ENCODE data around the gene LCN9. TPM values are rescaled to one million over a fixed set of nuclear protein-coding genes. Genes with fewer than 3 reads are reported as not detected.

Gene LCN9
- total and polyA plus RNA-seq, 4 donors = not detected

DNA sequence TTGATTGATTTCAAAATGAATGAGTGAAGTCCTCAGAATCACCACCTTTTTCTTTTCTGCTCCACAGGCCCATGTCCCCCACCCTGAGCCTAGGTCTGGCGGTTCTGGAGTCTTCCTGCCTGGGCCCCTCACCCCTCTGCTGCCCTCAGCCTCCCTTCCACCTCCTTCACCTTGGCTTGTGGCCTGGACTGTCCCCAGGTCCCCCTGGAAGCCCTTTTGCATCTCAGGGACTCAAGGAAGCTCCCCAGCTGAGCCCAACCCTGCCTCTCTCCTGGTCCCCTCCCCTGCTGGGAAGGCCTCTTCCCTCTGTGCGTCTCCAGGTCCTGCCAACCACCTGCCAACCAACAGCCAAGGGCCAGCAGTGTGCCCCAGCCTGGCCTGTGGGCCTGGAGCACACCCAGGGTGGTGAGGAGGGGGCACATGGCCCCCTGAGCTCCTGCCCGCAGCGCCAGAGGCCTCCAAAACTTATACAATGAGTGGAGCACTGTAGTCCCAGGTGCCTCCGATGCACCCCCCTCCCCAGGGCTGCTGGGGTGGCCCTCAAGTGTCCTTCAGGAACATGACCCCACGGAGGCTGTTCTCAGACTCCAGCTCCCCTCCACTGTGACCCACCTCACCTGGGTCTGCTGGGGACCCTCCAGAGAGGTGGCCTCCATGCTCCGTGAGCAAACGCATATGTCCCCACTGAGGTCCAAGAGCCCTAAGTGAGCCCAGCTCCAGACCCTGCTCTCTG is 44.1 kb upstream of the LCN9 start:
- no peak for DNase-seq (ENCODE audit: low spot score)
- WGBS = 75% methylated on average over 8 of the region's 8 CpGs
- Histone ChIP-seq H3K9me3 (ENCODE audit: control insufficient read depth in 4 of 4, low read length in 3 of 4) (no peaks in the 10 kb centered on the region), H3K27ac (ENCODE audit: low read depth in 1 of 2, low read length in 2 of 2) (no peak overlapping the region), H3K27me3 (ENCODE audit: control insufficient read depth in 4 of 4, insufficient read depth in 4 of 4, low read length in 3 of 4) (peaks cover 0 to 1% (median 0%) of the 10 kb centered on the region in 4 donors), H3K36me3 (ENCODE audit: control insufficient read depth in 4 of 4, insufficient read depth in 3 of 4, low read depth in 1 of 4, low read length in 3 of 4) (no peaks in the 10 kb centered on the region), H3K4me3 (ENCODE audit: low read depth in 1 of 3, low read length in 3 of 3) (no peak overlapping the region), H3K9ac (ENCODE audit: low read depth in 1 of 2, low read length in 2 of 2) (no peak overlapping the region), H3K4me1 (ENCODE audit: control insufficient read depth in 4 of 4, insufficient read depth in 4 of 4, low read length in 3 of 4) (no peaks in the 10 kb centered on the region)
- TF ChIP-seq FOXA1 (IDR thresholded peaks at IDR 0.05) (no peak), GABPA (IDR thresholded peaks at IDR 0.05 in 1 of 2, conservative IDR thresholded peaks at IDR 0.05 in 1 of 2) (no peak), JUND (IDR thresholded peaks at IDR 0.05) (no peak), YY1 (IDR thresholded peaks at IDR 0.05) (no peak), HNF4G (IDR thresholded peaks at IDR 0.05) (no peak), TAF1 (conservative IDR thresholded peaks at IDR 0.05) (no peak), FOXA2 (IDR thresholded peaks at IDR 0.05) (no peak), RAD21 (IDR thresholded peaks at IDR 0.05) (no peak), EGR1 (IDR thresholded peaks at IDR 0.05; ENCODE audit: low read depth in 2 of 2) (no peak), RXRA (IDR thresholded peaks at IDR 0.05) (no peak)
- TF ChIP-seq, protein P1, sequence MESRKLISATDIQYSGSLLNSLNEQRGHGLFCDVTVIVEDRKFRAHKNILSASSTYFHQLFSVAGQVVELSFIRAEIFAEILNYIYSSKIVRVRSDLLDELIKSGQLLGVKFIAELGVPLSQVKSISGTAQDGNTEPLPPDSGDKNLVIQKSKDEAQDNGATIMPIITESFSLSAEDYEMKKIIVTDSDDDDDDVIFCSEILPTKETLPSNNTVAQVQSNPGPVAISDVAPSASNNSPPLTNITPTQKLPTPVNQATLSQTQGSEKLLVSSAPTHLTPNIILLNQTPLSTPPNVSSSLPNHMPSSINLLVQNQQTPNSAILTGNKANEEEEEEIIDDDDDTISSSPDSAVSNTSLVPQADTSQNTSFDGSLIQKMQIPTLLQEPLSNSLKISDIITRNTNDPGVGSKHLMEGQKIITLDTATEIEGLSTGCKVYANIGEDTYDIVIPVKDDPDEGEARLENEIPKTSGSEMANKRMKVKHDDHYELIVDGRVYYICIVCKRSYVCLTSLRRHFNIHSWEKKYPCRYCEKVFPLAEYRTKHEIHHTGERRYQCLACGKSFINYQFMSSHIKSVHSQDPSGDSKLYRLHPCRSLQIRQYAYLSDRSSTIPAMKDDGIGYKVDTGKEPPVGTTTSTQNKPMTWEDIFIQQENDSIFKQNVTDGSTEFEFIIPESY (IDR thresholded peaks at IDR 0.05) = no peak
- TF ChIP-seq, protein P2, sequence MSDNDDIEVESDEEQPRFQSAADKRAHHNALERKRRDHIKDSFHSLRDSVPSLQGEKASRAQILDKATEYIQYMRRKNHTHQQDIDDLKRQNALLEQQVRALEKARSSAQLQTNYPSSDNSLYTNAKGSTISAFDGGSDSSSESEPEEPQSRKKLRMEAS (IDR thresholded peaks at IDR 0.05) = no peak
- TF ChIP-seq, protein P3, sequence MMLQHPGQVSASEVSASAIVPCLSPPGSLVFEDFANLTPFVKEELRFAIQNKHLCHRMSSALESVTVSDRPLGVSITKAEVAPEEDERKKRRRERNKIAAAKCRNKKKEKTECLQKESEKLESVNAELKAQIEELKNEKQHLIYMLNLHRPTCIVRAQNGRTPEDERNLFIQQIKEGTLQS (IDR thresholded peaks at IDR 0.05) = no peak
- TF ChIP-seq, protein P4, sequence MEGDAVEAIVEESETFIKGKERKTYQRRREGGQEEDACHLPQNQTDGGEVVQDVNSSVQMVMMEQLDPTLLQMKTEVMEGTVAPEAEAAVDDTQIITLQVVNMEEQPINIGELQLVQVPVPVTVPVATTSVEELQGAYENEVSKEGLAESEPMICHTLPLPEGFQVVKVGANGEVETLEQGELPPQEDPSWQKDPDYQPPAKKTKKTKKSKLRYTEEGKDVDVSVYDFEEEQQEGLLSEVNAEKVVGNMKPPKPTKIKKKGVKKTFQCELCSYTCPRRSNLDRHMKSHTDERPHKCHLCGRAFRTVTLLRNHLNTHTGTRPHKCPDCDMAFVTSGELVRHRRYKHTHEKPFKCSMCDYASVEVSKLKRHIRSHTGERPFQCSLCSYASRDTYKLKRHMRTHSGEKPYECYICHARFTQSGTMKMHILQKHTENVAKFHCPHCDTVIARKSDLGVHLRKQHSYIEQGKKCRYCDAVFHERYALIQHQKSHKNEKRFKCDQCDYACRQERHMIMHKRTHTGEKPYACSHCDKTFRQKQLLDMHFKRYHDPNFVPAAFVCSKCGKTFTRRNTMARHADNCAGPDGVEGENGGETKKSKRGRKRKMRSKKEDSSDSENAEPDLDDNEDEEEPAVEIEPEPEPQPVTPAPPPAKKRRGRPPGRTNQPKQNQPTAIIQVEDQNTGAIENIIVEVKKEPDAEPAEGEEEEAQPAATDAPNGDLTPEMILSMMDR (IDR thresholded peaks at IDR 0.05; ENCODE audit: low read depth, low read length, missing input control) = no peak

DNA sequence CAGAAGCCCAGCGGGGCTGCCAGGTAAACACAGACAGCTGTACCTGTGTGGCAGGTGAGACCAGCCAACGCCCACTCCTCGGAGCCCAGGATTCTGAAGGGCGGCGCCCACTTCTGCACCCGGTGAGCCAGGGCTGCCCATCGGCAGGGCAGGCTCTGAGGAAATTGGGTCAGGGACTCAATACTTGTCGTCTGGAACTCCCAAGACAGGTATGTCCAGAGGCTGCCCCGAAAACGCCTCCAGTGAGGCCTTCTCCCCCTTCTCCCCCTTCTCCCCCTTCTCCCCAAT is 43.6 kb upstream of the LCN9 start:
- 69% methylated on average over 10 of the region's 10 CpGs for WGBS
- H3K4me3 ChIP-seq (ENCODE audit: low read depth in 1 of 3, low read length in 3 of 3) = no peak overlapping the region
- no peak for DNase-seq (ENCODE audit: low spot score)
- H3K27me3 ChIP-seq (ENCODE audit: control insufficient read depth in 4 of 4, insufficient read depth in 4 of 4, low read length in 3 of 4) = no peaks in the 10 kb centered on the region
- no peak overlapping the region for H3K9ac ChIP-seq (ENCODE audit: low read depth in 1 of 2, low read length in 2 of 2)
- H3K27ac ChIP-seq (ENCODE audit: low read depth in 1 of 2, low read length in 2 of 2) = no peak overlapping the region
- no peaks in the 10 kb centered on the region for H3K4me1 ChIP-seq (ENCODE audit: control insufficient read depth in 4 of 4, insufficient read depth in 4 of 4, low read length in 3 of 4)
- no peaks in the 10 kb centered on the region for H3K36me3 ChIP-seq (ENCODE audit: control insufficient read depth in 4 of 4, insufficient read depth in 3 of 4, low read depth in 1 of 4, low read length in 3 of 4)
- TF ChIP-seq, protein P3 (IDR thresholded peaks at IDR 0.05) = no peak
- TF ChIP-seq RAD21 (IDR thresholded peaks at IDR 0.05) (no peak), RXRA (IDR thresholded peaks at IDR 0.05) (no peak), EGR1 (IDR thresholded peaks at IDR 0.05; ENCODE audit: low read depth in 2 of 2) (no peak), GABPA (IDR thresholded peaks at IDR 0.05 in 1 of 2, conservative IDR thresholded peaks at IDR 0.05 in 1 of 2) (no peak), HNF4A (conservative IDR thresholded peaks at IDR 0.05) (no peak), SP1 (IDR thresholded peaks at IDR 0.05) (no peak), JUND (IDR thresholded peaks at IDR 0.05) (no peak), TAF1 (conservative IDR thresholded peaks at IDR 0.05) (no peak), HNF4G (IDR thresholded peaks at IDR 0.05) (no peak), FOXA2 (IDR thresholded peaks at IDR 0.05) (no peak), NR2F2 (IDR thresholded peaks at IDR 0.05) (no peak)
- TF ChIP-seq, protein P1 (IDR thresholded peaks at IDR 0.05) = no peak
- TF ChIP-seq, protein P5, sequence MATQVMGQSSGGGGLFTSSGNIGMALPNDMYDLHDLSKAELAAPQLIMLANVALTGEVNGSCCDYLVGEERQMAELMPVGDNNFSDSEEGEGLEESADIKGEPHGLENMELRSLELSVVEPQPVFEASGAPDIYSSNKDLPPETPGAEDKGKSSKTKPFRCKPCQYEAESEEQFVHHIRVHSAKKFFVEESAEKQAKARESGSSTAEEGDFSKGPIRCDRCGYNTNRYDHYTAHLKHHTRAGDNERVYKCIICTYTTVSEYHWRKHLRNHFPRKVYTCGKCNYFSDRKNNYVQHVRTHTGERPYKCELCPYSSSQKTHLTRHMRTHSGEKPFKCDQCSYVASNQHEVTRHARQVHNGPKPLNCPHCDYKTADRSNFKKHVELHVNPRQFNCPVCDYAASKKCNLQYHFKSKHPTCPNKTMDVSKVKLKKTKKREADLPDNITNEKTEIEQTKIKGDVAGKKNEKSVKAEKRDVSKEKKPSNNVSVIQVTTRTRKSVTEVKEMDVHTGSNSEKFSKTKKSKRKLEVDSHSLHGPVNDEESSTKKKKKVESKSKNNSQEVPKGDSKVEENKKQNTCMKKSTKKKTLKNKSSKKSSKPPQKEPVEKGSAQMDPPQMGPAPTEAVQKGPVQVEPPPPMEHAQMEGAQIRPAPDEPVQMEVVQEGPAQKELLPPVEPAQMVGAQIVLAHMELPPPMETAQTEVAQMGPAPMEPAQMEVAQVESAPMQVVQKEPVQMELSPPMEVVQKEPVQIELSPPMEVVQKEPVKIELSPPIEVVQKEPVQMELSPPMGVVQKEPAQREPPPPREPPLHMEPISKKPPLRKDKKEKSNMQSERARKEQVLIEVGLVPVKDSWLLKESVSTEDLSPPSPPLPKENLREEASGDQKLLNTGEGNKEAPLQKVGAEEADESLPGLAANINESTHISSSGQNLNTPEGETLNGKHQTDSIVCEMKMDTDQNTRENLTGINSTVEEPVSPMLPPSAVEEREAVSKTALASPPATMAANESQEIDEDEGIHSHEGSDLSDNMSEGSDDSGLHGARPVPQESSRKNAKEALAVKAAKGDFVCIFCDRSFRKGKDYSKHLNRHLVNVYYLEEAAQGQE (IDR thresholded peaks at IDR 0.05) = no peak
- TF ChIP-seq, protein P2 (IDR thresholded peaks at IDR 0.05) = no peak
- H3K9me3 ChIP-seq (ENCODE audit: control insufficient read depth in 4 of 4, low read length in 3 of 4) = no peaks in the 10 kb centered on the region

Data from liver (tissue), 9 donors.